ENCODE measurements around the gene NFATC3. TPM values are rescaled to one million over a fixed set of nuclear protein-coding genes. Genes with fewer than 3 reads are reported as not detected.

NFATC3 gene
- total and polyA plus RNA-seq, 5 experiments from 2014 or later: 85.2 to 162 (median 102) TPM

- H3K27me3 Mint-ChIP-seq: no peaks in the 10 kb centered on the region
- ATAC-seq: no peak
- H3K27ac Mint-ChIP-seq: peak overlapping the region; percentile 81 to 97 (median 95)
- peaks cover 44 to 71% (median 69%) of the 10 kb centered on the region in 4 donors for H3K4me1 Mint-ChIP-seq
- no peaks in the 10 kb centered on the region for H3K36me3 Mint-ChIP-seq
- POLR2A ChIA-PET: interaction anchor here (0.5 to 11.3 kb wide), 19 partner anchors 10 to 211 kb away, joined by 3 to 406 read pairs (median 6); partner anchors contain the start of genes DDX28, DPEP2, DUS2 and EDC4
- H3K4me3 Mint-ChIP-seq: peak overlapping the region; percentile 85 to 98 (median 90)
- no peaks in the 10 kb centered on the region for H3K9me3 Mint-ChIP-seq
- DNase-seq: peak in 1 of 10 donors; percentile 18
Observed at GRCh38 chr16:68083861-68084503, 1.2 kb upstream of the NFATC3 start.

GRCh38 chr16:68084504-68085258 lies 489 bp upstream of the NFATC3 start:
- Mint-ChIP-seq H3K9me3 (no peaks in the 10 kb centered on the region), H3K4me3 (peak overlapping the region; percentile 85 to 98 (median 90)), H3K36me3 (no peaks in the 10 kb centered on the region), H3K4me1 (peaks cover 43 to 71% (median 67%) of the 10 kb centered on the region in 4 donors), H3K27me3 (no peaks in the 10 kb centered on the region), H3K27ac (peak overlapping the region; percentile 81 to 97 (median 95))
- ATAC-seq (peak; percentile 57 to 63), DNase-seq (peak; percentile 74 to 94 (median 81))
- POLR2A ChIA-PET: interaction anchor here (0.5 to 11.3 kb wide), 39 partner anchors 9 to 537 kb away, joined by 3 to 406 read pairs (median 4); partner anchors contain the start of genes DDX28, DPEP2, DUS2 and EDC4

- Mint-ChIP-seq H3K36me3 (no peaks in the 10 kb centered on the region), H3K9me3 (no peaks in the 10 kb centered on the region), H3K4me3 (peak overlapping the region; percentile 86 to 98 (median 92)), H3K4me1 (peaks cover 42 to 72% (median 66%) of the 10 kb centered on the region in 4 donors), H3K27ac (peak overlapping the region; percentile 80 to 97 (median 91)), H3K27me3 (no peaks in the 10 kb centered on the region)
- POLR2A ChIA-PET: interaction anchor here (0.6 to 11.3 kb wide), 9 partner anchors 17 to 549 kb away, joined by 3 to 406 read pairs (median 4); partner anchors contain the start of genes DPEP2 and PSMB10
- DNase-seq (no peak), ATAC-seq (no peak)
Observed at GRCh38 chr16:68086336-68086841, 1.2 kb downstream of the NFATC3 start.

- Mint-ChIP-seq H3K36me3 (no peaks in the 10 kb centered on the region), H3K4me3 (peak overlapping the region; percentile 86 to 98 (median 92)), H3K4me1 (peaks cover 44 to 72% (median 66%) of the 10 kb centered on the region in 4 donors), H3K27me3 (no peaks in the 10 kb centered on the region), H3K9me3 (no peaks in the 10 kb centered on the region), H3K27ac (peak overlapping the region; percentile 80 to 97 (median 91))
- POLR2A ChIA-PET: interaction anchor here (0.6 to 11.3 kb wide), 7 partner anchors 18 to 151 kb away, joined by 3 to 406 read pairs (median 3); partner anchors contain the start of genes ESRP2 and PSMB10
- DNase-seq (no peak), ATAC-seq (no peak)
Observed at GRCh38 chr16:68086860-68087268, 1.7 kb downstream of the NFATC3 start.

- Mint-ChIP-seq H3K4me3 (peak overlapping the region; percentile 77 to 98 (median 89)), H3K36me3 (no peaks in the 10 kb centered on the region)
- POLR2A ChIA-PET: interaction anchor here (0.6 to 11.3 kb wide), 3 partner anchors 18 to 1034 kb away, joined by 3 to 406 read pairs (median 3); partner anchors contain the start of gene ESRP2
Observed at GRCh38 chr16:68087688-68088087, 2.5 kb downstream of the NFATC3 start.

GRCh38 chr16:68088130-68088972 lies 3.2 kb downstream of the NFATC3 start:
- Mint-ChIP-seq H3K27me3 (no peaks in the 10 kb centered on the region), H3K27ac (peak overlapping the region; percentile 79 to 96 (median 91)), H3K9me3 (no peaks in the 10 kb centered on the region), H3K36me3 (no peaks in the 10 kb centered on the region), H3K4me1 (peaks cover 36 to 69% (median 64%) of the 10 kb centered on the region in 4 donors), H3K4me3 (peak overlapping the region; percentile 64 to 93 (median 88))
- ATAC-seq (no peak), DNase-seq (no peak)
- POLR2A ChIA-PET: interaction anchor here (1.2 to 11.3 kb wide), 2 partner anchors 8 to 19 kb away, joined by 3 to 406 read pairs; no protein-coding TSS in a partner anchor

More at GRCh38 chr16:68087688-68088087, 2.5 kb downstream of the NFATC3 start:
- no peak for DNase-seq
- Mint-ChIP-seq H3K27ac (peak overlapping the region in 9 of 10 donors; percentile 46 to 89 (median 76)), H3K4me1 (peaks cover 37 to 69% (median 64%) of the 10 kb centered on the region in 4 donors), H3K27me3 (no peaks in the 10 kb centered on the region), H3K9me3 (no peaks in the 10 kb centered on the region)
- ATAC-seq: no peak

GRCh38 chr16:68089067-68089466 lies 3.9 kb downstream of the NFATC3 start:
- POLR2A ChIA-PET: interaction anchor here (0.6 to 11.3 kb wide), 3 partner anchors 9 to 151 kb away, joined by 3 to 406 read pairs (median 4); no protein-coding TSS in a partner anchor
- DNase-seq (no peak), ATAC-seq (no peak)
- Mint-ChIP-seq H3K27me3 (no peaks in the 10 kb centered on the region), H3K36me3 (no peaks in the 10 kb centered on the region), H3K4me3 (peak overlapping the region; percentile 64 to 93 (median 83)), H3K9me3 (no peaks in the 10 kb centered on the region), H3K4me1 (peaks cover 32 to 69% (median 64%) of the 10 kb centered on the region in 4 donors), H3K27ac (peak overlapping the region; percentile 79 to 96 (median 91))

GRCh38 chr16:68090130-68090529 lies 5.0 kb downstream of the NFATC3 start:
- no peaks in the 10 kb centered on the region for H3K9me3 Mint-ChIP-seq
- POLR2A ChIA-PET: interaction anchor here (1.2 to 11.3 kb wide), 4 partner anchors 10 to 146 kb away, joined by 3 to 406 read pairs (median 6); partner anchors contain the start of gene ESRP2
- no peaks in the 10 kb centered on the region for H3K27me3 Mint-ChIP-seq
- no peak for ATAC-seq
- DNase-seq: no peak
- H3K27ac Mint-ChIP-seq: peak overlapping the region; percentile 67 to 96 (median 90)
- H3K4me3 Mint-ChIP-seq: peak overlapping the region; percentile 50 to 93 (median 79)
- no peaks in the 10 kb centered on the region for H3K36me3 Mint-ChIP-seq
- peaks cover 36 to 74% (median 68%) of the 10 kb centered on the region in 4 donors for H3K4me1 Mint-ChIP-seq

GRCh38 chr16:68090533-68090932 lies 5.4 kb downstream of the NFATC3 start:
- Mint-ChIP-seq H3K4me1 (peaks cover 38 to 77% (median 71%) of the 10 kb centered on the region in 4 donors), H3K27me3 (no peaks in the 10 kb centered on the region), H3K27ac (peak overlapping the region; percentile 31 to 96 (median 90)), H3K36me3 (no peaks in the 10 kb centered on the region), H3K4me3 (peak overlapping the region; percentile 15 to 93 (median 79)), H3K9me3 (no peaks in the 10 kb centered on the region)
- DNase-seq (no peak), ATAC-seq (no peak)
- POLR2A ChIA-PET: interaction anchor here (0.5 to 2.2 kb wide), 5 partner anchors 16 to 194 kb away, joined by 3 to 7 read pairs (median 5); partner anchors contain the start of gene ESRP2

- H3K36me3 Mint-ChIP-seq: no peaks in the 10 kb centered on the region
- H3K4me3 Mint-ChIP-seq: peak overlapping the region; percentile 8 to 93 (median 66)
- no peaks in the 10 kb centered on the region for H3K27me3 Mint-ChIP-seq
- POLR2A ChIA-PET: interaction anchor here (0.6 to 2.2 kb wide), 5 partner anchors 16 to 145 kb away, joined by 3 to 7 read pairs (median 5); partner anchors contain the start of gene ESRP2
- H3K9me3 Mint-ChIP-seq: no peaks in the 10 kb centered on the region
- H3K4me1 Mint-ChIP-seq: peaks cover 46 to 85% (median 79%) of the 10 kb centered on the region in 4 donors
- no peak for ATAC-seq
- DNase-seq: no peak
- H3K27ac Mint-ChIP-seq: peak overlapping the region; percentile 31 to 96 (median 82)
Observed at GRCh38 chr16:68091380-68092261, 6.5 kb downstream of the NFATC3 start.
